ENCODE results near the gene ARHGAP45. TPM values are rescaled to one million over a fixed set of nuclear protein-coding genes. Genes with fewer than 3 reads are reported as not detected.
A peak's percentile ranks its signal among the peaks of the same experiment; 100 is the strongest.

The ARHGAP45 gene
- total and polyA plus RNA-seq, 2 donors from 2014 or later: 11.8 to 50.0 TPM

DNA sequence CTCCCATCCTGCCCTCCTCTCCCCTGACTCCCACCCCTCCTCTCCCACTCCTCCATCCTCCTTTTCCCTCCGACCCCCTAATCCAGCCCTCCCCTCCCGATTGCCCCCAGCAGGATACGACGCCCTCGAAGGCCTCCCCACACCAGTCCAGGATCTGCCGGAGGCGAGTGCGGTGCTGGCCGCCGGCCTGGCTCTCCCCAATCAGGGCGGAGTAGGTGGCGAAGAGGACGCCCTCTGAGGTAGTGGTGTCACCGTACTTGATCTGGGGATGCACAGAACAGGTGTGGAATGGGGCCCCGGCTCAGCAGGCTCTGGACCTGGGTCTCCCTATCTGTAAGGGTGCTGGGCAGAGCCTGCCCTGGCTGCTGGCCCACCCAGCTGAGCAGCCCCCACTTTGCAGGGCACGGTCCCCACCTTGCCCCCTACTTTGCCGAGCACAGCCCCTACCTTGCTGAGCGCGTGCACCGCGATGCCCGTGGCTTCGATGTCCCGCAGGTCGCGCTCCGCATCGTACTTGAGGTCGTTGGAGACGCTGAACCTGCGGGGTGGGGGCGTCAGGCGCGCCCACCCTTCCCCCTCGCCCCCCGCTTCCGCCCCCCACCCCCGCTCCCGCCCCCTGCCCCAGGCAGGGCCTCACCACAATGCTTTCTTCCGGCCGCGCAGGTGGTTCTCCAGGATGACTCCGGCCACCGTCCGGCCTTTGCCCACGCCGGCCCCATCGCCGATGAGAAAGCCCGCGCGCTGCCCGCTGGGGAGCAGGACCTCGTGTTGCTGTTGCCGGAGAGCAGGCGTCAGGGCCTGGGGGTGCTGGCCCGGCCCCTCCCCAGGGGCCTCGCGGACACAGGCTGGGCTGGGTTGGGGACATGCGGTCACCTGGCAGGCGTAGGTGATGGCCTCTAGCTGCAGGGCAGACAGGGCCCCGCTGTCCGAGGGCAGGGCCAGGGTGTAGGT, 55.3 kb downstream of the ARHGAP45 start:
- H3K27ac ChIP-seq (ENCODE audit: low read depth in 2 of 2, low read length in 2 of 2): no peak overlapping the region
- FAIRE-seq: no peak
- no peak for TF ChIP-seq CTCF (IDR thresholded peaks at IDR 0.05; ENCODE audit: borderline replicate concordance, extremely low read depth, insufficient read depth)
- H3K36me3 ChIP-seq (ENCODE audit: control insufficient read depth in 2 of 3, insufficient read depth in 3 of 3, low read length in 3 of 3): peaks cover 0 to 33% (median 14%) of the 10 kb centered on the region in 3 donors
- no peaks in the 10 kb centered on the region for H3K27me3 ChIP-seq (ENCODE audit: control insufficient read depth, insufficient read depth, low read length)
- H3K9ac ChIP-seq (ENCODE audit: low read length in 3 of 3): no peak overlapping the region
- no peak overlapping the region for H3K4me3 ChIP-seq (ENCODE audit: low read length in 3 of 3)
- DNase-seq: peak in 1 of 5 donors; percentile 79
- intact Hi-C loops (cut with DNase I): loop anchor here (10.0 kb wide), 1 partner anchor 63 kb away; no protein-coding TSS in a partner anchor
- peaks cover 0 to 4% (median 0%) of the 10 kb centered on the region in 3 donors for H3K4me1 ChIP-seq (ENCODE audit: control insufficient read depth in 2 of 3, insufficient read depth in 2 of 3, low read depth in 1 of 3, low read length in 3 of 3)
- no peaks in the 10 kb centered on the region for H3K9me3 ChIP-seq (ENCODE audit: control insufficient read depth in 2 of 3, insufficient read depth in 1 of 3, low read length in 3 of 3)

DNA sequence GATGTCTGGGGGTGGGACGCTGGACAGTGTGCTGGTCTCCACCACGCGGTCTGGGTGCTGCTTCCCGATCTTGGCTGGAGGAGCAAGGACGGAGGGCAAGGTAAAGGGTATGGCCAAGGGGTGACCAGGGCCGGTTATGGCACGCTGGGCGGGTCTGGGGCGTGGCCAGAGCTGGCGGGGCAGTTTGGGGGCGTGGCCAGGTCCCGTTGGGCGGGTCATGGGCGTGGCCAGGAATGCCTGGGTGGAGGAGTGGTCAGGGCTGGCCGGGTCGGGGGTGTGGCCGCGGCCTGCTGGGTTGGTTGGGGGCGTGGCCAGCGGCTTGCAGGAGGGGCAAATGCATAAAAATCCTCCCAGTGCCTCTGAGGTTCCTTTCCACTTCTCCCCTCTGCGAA, 56.0 kb downstream of the ARHGAP45 start:
- peak; percentile 46 to 94 (median 72) for DNase-seq
- no peak overlapping the region for H3K27ac ChIP-seq (ENCODE audit: low read depth in 2 of 2, low read length in 2 of 2)
- no peaks in the 10 kb centered on the region for H3K9me3 ChIP-seq (ENCODE audit: control insufficient read depth in 2 of 3, insufficient read depth in 1 of 3, low read length in 3 of 3)
- intact Hi-C loops (cut with DNase I): loop anchor here (10.0 kb wide), 1 partner anchor 62 kb away; no protein-coding TSS in a partner anchor
- no peak for FAIRE-seq
- TF ChIP-seq CTCF (IDR thresholded peaks at IDR 0.05; ENCODE audit: borderline replicate concordance, extremely low read depth, insufficient read depth): no peak
- peaks cover 0 to 4% (median 0%) of the 10 kb centered on the region in 3 donors for H3K4me1 ChIP-seq (ENCODE audit: control insufficient read depth in 2 of 3, insufficient read depth in 2 of 3, low read depth in 1 of 3, low read length in 3 of 3)
- no peaks in the 10 kb centered on the region for H3K27me3 ChIP-seq (ENCODE audit: control insufficient read depth, insufficient read depth, low read length)
- H3K4me3 ChIP-seq (ENCODE audit: low read length in 3 of 3): no peak overlapping the region
- H3K9ac ChIP-seq (ENCODE audit: low read length in 3 of 3): no peak overlapping the region
- H3K36me3 ChIP-seq (ENCODE audit: control insufficient read depth in 2 of 3, insufficient read depth in 3 of 3, low read length in 3 of 3): peaks cover 0 to 31% (median 11%) of the 10 kb centered on the region in 3 donors

- Histone ChIP-seq H3K4me3 (ENCODE audit: low read length in 3 of 3) (no peak overlapping the region), H3K4me1 (ENCODE audit: control insufficient read depth in 2 of 3, insufficient read depth in 2 of 3, low read depth in 1 of 3, low read length in 3 of 3) (peaks cover 0 to 4% (median 0%) of the 10 kb centered on the region in 3 donors), H3K9me3 (ENCODE audit: control insufficient read depth in 2 of 3, insufficient read depth in 1 of 3, low read length in 3 of 3) (no peaks in the 10 kb centered on the region), H3K27me3 (ENCODE audit: control insufficient read depth, insufficient read depth, low read length) (no peaks in the 10 kb centered on the region), H3K36me3 (ENCODE audit: control insufficient read depth in 2 of 3, insufficient read depth in 3 of 3, low read length in 3 of 3) (peaks cover 0 to 31% (median 11%) of the 10 kb centered on the region in 3 donors), H3K27ac (ENCODE audit: low read depth in 2 of 2, low read length in 2 of 2) (no peak overlapping the region), H3K9ac (ENCODE audit: low read length in 3 of 3) (no peak overlapping the region)
- no peak for FAIRE-seq
- DNase-seq: peak in 1 of 5 donors; percentile 75
- TF ChIP-seq CTCF (IDR thresholded peaks at IDR 0.05; ENCODE audit: borderline replicate concordance, extremely low read depth, insufficient read depth): no peak
- intact Hi-C loops (cut with DNase I): loop anchor here (10.0 kb wide), 1 partner anchor 61 kb away; no protein-coding TSS in a partner anchor
Measured at GRCh38 chr19:1123381-1123780, 56.4 kb downstream of the ARHGAP45 start.

Measured in kidney (tissue), 14 donors.